SU-DHL-6 (cell line): ENCODE results near the gene AFF3.

ENCODE experiments used
- H2AFZ ChIP-seq: fragments of 200-600 bp; sonication (generic); 2 replicates; pipeline ENCODE4 v1.6.1; 2014; ENCODE audit warnings: low read depth, mild to moderate bottlenecking, moderate library complexity, mixed read lengths, antibody characterized with exemption, low read length; ENCODE audit not compliant: severe bottlenecking
- H3F3A ChIP-seq: fragments of 200-600 bp; shearing (Covaris generic); 2 replicates; pipeline ENCODE4 v1.6.0; 2016; ENCODE audit warnings: antibody characterized with exemption, mild to moderate bottlenecking; ENCODE audit not compliant: insufficient read depth
- H3K27ac ChIP-seq: fragments of 200-600 bp; sonication (generic); 2 replicates; pipeline ENCODE4 v1.5.1; 2016; ENCODE audit warnings: low read depth, mild to moderate bottlenecking, low read length, moderate library complexity, mixed read lengths
- H3K27me3 ChIP-seq: fragments of 200-600 bp; sonication (generic), shearing (Covaris generic); 2 replicates; pipeline ENCODE4 v1.6.0; 2014; ENCODE audit warnings: mild to moderate bottlenecking, low read length
- H3K36me3 ChIP-seq: fragments of 200-600 bp; sonication (generic); 2 replicates; pipeline ENCODE4 v1.6.1; 2014; ENCODE audit warnings: mild to moderate bottlenecking, low read length, mixed read lengths
- H3K4me2 ChIP-seq: fragments of 300-600, 200-600 bp; shearing (Covaris generic), sonication (generic); 2 replicates; pipeline ENCODE4 v1.6.0; 2014; ENCODE audit warnings: low read length, low read depth, mild to moderate bottlenecking; ENCODE audit not compliant: poor library complexity, severe bottlenecking
- H3K4me3 ChIP-seq: fragments of 200-600 bp; sonication (generic); 2 replicates; pipeline ENCODE4 v1.5.1; 2014; ENCODE audit warnings: antibody characterized with exemption, low read length, mild to moderate bottlenecking, mixed read lengths; ENCODE audit not compliant: insufficient read depth, poor library complexity, severe bottlenecking
- H3K79me2 ChIP-seq: fragments of 200-600 bp; sonication (generic); 2 replicates; pipeline ENCODE4 v1.6.1; 2014; ENCODE audit warnings: mild to moderate bottlenecking, low read length, moderate library complexity; ENCODE audit not compliant: insufficient read depth
- H3K9ac ChIP-seq: fragments of 200-600 bp; sonication (generic); 2 replicates; pipeline ENCODE4 v1.7.0; 2014; ENCODE audit warnings: mild to moderate bottlenecking, low read length
- H3K9me2 ChIP-seq: fragments of 200-600 bp; sonication (generic); replicated peaks from 2 replicates; pipeline ENCODE4 v1.6.1; 2014; ENCODE audit warnings: low read length; ENCODE audit not compliant: insufficient read depth
- H3K9me3 ChIP-seq: fragments of 200-600 bp; sonication (generic); 2 replicates; pipeline ENCODE4 v1.6.1; 2014; ENCODE audit warnings: low read length, mixed read lengths; ENCODE audit not compliant: insufficient read depth
- H4K20me1 ChIP-seq: fragments of 200-600 bp; sonication (generic); 2 replicates; pipeline ENCODE4 v1.6.1; 2014; ENCODE audit warnings: low read depth, mild to moderate bottlenecking, antibody characterized with exemption, low read length, moderate library complexity, mixed read lengths
- EZH2phosphoT487 ChIP-seq: fragments of 200-600 bp; sonication (generic), shearing (Covaris generic); conservative IDR thresholded peaks from 2 replicates; pipeline ENCODE4 v1.6.1; 2018; ENCODE audit warnings: mild to moderate bottlenecking, antibody characterized with exemption, low read length, moderate library complexity, mixed read lengths
- TF ChIP-seq, protein P1 (sequence below): fragments of 200-600 bp; sonication (generic); IDR thresholded peaks from one replicate; pipeline ENCODE4 v1.5.1; 2017; ENCODE audit warnings: antibody characterized with exemption, mild to moderate bottlenecking, low read length, moderate library complexity; ENCODE audit not compliant: insufficient read depth, poor library complexity, severe bottlenecking

AFF3 gene

DNA sequence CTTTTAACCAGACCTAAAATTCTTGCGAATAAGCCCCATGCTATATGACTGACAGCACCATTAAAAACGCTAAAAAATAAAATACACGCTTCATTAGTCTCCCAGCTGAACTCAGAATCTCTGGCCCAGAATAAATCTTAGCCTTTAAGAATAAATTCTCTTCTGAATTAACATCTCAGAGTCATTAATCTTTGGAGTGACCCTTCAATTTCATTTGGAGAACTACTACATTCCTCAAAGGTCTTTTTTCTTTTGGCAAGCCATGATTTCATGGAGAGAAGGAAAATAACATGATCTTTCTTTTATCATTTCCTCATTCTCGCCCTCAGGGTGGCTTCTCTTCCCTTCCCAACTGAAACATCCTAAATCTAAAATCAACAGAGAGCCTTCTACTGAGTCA is 259.0 kb downstream of the AFF3 start:
- H3K9me3 ChIP-seq, result no peaks in the 10 kb centered on the region
- no peak overlapping the region for H3K9ac ChIP-seq
- no peak overlapping the region for H3K4me2 ChIP-seq
- H2AFZ ChIP-seq, result no peak overlapping the region
- H3K79me2 ChIP-seq, result no peaks in the 10 kb centered on the region
- no peaks in the 10 kb centered on the region for H4K20me1 ChIP-seq
- H3F3A ChIP-seq, result no peaks in the 10 kb centered on the region
- no peak for TF ChIP-seq EZH2phosphoT487
- TF ChIP-seq, protein P1, sequence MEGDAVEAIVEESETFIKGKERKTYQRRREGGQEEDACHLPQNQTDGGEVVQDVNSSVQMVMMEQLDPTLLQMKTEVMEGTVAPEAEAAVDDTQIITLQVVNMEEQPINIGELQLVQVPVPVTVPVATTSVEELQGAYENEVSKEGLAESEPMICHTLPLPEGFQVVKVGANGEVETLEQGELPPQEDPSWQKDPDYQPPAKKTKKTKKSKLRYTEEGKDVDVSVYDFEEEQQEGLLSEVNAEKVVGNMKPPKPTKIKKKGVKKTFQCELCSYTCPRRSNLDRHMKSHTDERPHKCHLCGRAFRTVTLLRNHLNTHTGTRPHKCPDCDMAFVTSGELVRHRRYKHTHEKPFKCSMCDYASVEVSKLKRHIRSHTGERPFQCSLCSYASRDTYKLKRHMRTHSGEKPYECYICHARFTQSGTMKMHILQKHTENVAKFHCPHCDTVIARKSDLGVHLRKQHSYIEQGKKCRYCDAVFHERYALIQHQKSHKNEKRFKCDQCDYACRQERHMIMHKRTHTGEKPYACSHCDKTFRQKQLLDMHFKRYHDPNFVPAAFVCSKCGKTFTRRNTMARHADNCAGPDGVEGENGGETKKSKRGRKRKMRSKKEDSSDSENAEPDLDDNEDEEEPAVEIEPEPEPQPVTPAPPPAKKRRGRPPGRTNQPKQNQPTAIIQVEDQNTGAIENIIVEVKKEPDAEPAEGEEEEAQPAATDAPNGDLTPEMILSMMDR, result no peak
- no peaks in the 10 kb centered on the region for H3K27me3 ChIP-seq
- no peak overlapping the region for H3K4me3 ChIP-seq
- H3K27ac ChIP-seq, result no peak overlapping the region
- no peaks in the 10 kb centered on the region for H3K36me3 ChIP-seq
- no peaks in the 10 kb centered on the region for H3K9me2 ChIP-seq

DNA sequence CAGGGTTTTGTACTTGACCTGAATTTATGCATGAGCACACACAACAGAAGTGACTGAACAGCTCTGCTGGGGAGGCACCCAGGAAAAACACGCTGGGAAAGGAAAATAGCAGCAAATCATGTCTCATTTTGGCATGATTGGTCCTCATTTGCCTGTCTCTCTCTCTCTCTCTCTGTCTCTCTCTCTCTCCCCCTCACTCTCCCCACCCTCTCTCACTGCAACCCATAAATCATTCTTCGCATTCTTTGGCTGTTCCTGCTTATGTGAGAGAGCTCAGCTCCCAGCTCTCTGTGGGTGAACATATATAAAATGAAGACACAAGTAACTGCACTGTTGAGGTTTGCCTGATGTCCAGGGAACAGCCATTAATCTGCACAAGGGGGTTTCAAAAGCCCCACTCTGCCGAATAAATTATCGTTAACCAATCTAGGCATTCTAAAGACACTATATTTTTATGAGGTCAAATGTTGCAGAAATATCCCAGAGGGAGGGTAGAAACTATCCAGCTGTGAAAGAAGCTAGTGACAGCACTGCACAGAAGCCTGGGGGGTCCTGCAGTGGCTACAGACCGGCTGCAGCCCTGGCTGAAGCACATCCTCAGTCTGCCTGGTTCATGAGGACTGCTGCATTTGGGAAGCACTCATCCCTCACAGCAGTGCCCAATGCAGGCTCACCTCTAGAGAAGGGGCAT is 260.3 kb downstream of the AFF3 start:
- TF ChIP-seq EZH2phosphoT487, result no peak
- TF ChIP-seq, protein P1, result no peak
- H3K4me2 ChIP-seq, result no peak overlapping the region
- H3K9ac ChIP-seq, result no peak overlapping the region
- no peak overlapping the region for H2AFZ ChIP-seq
- no peaks in the 10 kb centered on the region for H3K79me2 ChIP-seq
- no peaks in the 10 kb centered on the region for H3K36me3 ChIP-seq
- H3K4me3 ChIP-seq, result no peak overlapping the region
- no peaks in the 10 kb centered on the region for H4K20me1 ChIP-seq
- H3K27ac ChIP-seq, result no peak overlapping the region
- H3F3A ChIP-seq, result no peaks in the 10 kb centered on the region
- no peaks in the 10 kb centered on the region for H3K9me2 ChIP-seq
- H3K9me3 ChIP-seq, result no peaks in the 10 kb centered on the region
- no peaks in the 10 kb centered on the region for H3K27me3 ChIP-seq

DNA sequence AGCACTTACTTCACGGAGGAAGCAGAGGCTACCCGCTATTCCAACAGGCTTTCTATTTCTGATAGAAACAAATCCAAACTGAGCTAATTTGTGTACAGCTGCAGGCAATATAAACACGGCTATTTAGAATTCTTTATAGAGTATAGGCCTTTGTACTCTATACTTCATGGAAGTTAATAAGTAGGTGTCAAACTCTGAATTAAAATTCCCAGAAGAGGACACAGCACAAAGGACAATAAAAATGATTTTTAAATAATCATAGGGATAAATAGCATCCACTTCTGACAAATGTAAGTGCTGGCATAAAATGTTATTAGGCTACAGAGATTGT is 261.5 kb downstream of the AFF3 start:
- H3K4me2 ChIP-seq, result no peak overlapping the region
- TF ChIP-seq, protein P1, result no peak
- TF ChIP-seq EZH2phosphoT487, result no peak
- no peaks in the 10 kb centered on the region for H3K9me2 ChIP-seq
- H3K36me3 ChIP-seq, result no peaks in the 10 kb centered on the region
- H3K9ac ChIP-seq, result no peak overlapping the region
- H3K27ac ChIP-seq, result no peak overlapping the region
- no peaks in the 10 kb centered on the region for H3K9me3 ChIP-seq
- H3K27me3 ChIP-seq, result no peaks in the 10 kb centered on the region
- no peak overlapping the region for H2AFZ ChIP-seq
- no peaks in the 10 kb centered on the region for H3F3A ChIP-seq
- H3K79me2 ChIP-seq, result no peaks in the 10 kb centered on the region
- no peaks in the 10 kb centered on the region for H4K20me1 ChIP-seq
- H3K4me3 ChIP-seq, result no peak overlapping the region
